GM15510 (cell line): ENCODE results near the gene MYH10.

Experiments
- POLR2A ChIP-seq: IDR thresholded peaks from 3 replicates; pipeline ENCODE4 v1.6.1; 2011; ENCODE audit warnings: borderline replicate concordance; ENCODE audit not compliant: insufficient read length; ENCODE audit errors: extremely low read depth

The MYH10 gene

DNA sequence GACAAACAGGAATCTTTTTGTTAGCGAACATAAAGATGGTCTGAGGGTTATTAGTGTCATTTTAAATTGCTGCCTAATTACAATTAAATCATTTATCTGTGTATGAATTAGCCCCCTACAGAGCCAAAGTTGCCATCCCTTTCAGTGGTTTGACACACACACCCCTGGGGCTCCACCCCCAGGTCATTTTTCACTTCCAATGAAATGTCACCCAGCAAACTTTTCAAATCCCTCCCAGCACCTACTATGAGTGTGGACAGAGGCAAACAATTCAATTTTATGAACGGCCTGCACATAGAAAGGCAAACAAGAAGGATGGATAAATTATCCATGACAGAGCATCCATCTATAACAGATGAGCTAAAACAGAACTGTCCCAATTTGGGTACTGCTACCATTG is 2.4 kb downstream of the MYH10 start:
- TF ChIP-seq POLR2A = no peak

- no peak for TF ChIP-seq POLR2A
Observed at GRCh38 chr17:8623591-8623990, 6.9 kb downstream of the MYH10 start.

GRCh38 chr17:8622191-8622590 is 8.3 kb downstream of the MYH10 start:
- no peak for TF ChIP-seq POLR2A

- no peak for TF ChIP-seq POLR2A
Observed at GRCh38 chr17:8621585-8621984, 8.9 kb downstream of the MYH10 start.

DNA sequence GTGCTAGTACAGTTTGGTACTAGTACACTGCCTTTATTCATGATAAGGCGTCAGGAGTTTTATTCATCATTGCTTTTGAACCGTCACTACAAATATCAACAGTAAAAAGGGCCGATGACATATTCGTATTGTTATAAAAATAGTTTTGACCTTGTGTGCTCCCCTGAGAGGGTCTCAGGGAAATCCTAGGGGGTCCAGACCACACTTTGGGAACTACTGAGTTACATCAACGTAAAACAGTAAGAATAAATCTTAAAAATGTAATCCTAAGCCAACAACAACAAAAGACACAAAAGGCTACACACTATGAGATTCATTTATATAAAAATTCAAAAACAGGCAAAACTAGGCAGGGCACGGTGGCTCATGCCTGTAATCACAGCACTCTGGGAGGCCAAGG is 11.2 kb downstream of the MYH10 start:
- no peak for TF ChIP-seq POLR2A

GRCh38 chr17:8618825-8619224 is 11.7 kb downstream of the MYH10 start:
- no peak for TF ChIP-seq POLR2A

DNA sequence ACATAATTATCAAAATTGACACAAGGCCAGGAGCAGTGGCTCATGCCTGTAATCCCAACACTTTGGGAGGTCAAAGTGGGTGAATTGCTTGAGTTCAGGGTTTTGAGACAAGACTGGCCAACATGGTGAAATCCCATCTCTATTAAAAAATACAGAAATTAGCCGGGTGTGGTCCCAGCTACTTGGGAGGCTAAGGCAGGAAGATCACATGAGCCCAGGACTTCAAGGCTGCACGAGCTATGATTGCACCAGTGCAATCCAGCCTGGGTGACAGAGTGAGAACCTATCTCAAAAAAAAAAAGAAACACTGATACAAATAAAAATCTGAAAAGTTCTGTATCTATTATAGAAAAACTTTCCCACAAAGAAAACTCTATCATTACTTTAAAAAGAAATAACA is 15.5 kb downstream of the MYH10 start:
- TF ChIP-seq POLR2A = no peak

- TF ChIP-seq POLR2A = no peak
Observed at GRCh38 chr17:8611619-8612298, 18.8 kb downstream of the MYH10 start.

DNA sequence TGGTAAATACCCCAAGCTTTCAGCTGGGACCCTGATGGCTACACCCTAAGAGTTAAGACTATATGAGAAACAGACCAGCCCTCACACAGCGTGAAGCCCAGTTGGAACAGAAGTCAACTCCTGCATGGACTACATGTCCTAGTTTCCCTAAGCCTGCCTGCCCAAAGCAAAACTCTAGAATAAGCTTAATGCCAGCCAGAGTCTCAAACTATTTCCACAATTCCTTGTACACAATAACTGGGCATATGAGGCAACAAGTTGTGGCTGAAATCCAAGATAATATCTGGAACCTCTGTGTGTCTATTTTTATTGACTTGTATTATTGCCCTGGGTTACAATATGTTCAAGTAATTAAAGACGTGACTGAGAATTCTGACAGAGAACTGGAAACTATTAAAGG is 19.4 kb downstream of the MYH10 start:
- TF ChIP-seq POLR2A = no peak

- no peak for TF ChIP-seq POLR2A
Observed at GRCh38 chr17:8610558-8610957, 20.0 kb downstream of the MYH10 start.

- no peak for TF ChIP-seq POLR2A
Observed at GRCh38 chr17:8609910-8610309, 20.6 kb downstream of the MYH10 start.

DNA sequence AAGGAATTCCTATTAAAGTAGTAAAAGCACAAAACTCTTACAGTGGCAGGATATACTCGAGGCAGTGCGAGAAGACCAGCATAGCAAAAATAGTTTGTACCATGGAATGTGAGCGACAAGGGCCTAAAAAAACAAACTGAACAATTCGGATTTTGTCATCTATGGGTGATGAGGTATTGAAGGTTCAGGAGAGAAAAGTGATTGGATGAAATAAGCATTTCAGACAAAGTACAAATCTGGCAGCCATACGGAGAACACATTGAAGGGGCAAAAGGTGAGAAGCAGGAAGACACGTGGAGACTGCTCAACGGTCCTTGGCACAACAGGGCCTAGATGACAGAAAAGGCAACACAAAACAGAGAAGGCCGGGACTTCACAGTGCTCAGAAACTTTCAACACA is 22.5 kb downstream of the MYH10 start:
- TF ChIP-seq POLR2A = no peak

GRCh38 chr17:8606401-8606800 is 24.1 kb downstream of the MYH10 start:
- TF ChIP-seq POLR2A = no peak

DNA sequence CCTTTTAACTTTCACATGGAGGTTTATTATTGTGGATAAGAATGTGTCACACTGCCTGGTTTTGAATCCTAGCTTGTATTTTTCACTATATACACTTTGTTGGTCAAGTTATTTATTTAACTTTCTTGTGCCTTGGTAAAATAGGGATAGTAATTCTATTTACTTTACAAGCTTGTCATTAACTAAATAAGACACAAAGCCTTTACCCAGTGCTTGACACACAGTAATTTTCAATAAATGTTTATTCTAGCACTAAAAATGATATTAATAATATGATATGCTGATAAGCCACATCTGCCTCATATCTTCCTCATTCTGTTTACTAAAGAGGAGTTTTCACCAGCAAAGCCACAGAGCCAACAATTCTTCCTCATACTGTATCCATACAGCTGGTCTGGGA is 27.8 kb downstream of the MYH10 start:
- no peak for TF ChIP-seq POLR2A

- TF ChIP-seq POLR2A = no peak
Observed at GRCh38 chr17:8599351-8600011, 31.0 kb downstream of the MYH10 start.

DNA sequence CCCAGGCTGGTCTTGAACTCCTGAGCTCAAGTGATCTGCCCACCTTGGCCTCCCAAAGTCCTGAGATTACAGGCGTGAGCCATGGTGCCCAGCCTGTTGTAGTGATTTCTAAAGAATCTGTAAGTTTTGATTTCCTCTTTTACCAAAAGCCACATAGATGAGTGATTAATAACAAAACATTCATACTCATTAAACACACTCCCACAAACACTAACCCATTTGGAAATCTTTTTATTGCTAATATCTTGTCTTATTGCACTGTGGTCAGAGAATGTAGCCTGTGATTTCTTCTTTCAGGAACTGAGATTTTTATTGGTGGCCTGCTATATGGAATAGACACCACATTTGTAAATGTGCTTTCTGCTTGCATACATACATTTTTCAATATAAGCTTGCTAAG is 31.6 kb downstream of the MYH10 start:
- no peak for TF ChIP-seq POLR2A

DNA sequence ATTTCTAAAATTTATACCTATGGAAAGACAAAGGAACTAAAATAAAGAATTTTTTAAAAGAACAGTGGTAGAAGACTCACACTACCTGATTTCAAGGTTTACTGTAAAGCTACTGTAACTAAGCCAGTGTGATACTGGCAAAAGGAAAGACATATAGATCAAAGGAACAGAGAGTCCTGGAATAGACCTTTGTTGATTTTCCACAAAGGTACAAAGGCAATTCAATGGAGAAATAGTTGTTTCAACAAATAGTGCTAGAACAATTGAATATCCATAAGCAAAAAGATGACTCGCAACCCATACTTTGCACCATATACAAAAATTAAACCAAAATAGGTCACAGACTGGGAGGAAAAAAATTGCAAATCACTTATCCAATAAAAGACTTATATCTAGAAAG is 36.7 kb downstream of the MYH10 start:
- no peak for TF ChIP-seq POLR2A

- no peak for TF ChIP-seq POLR2A
Observed at GRCh38 chr17:8593276-8593675, 37.2 kb downstream of the MYH10 start.
